GM12874 (cell line): ENCODE results near the gene CCT5.

Experiments used
- TF ChIP-seq, protein P1 (sequence below): IDR thresholded peaks from 2 replicates; pipeline ENCODE4 v1.5.1; 2011; ENCODE audit warnings: low read depth, mild to moderate bottlenecking, control low read depth, low read length, moderate library complexity; ENCODE audit not compliant: insufficient read depth

CCT5 gene

DNA sequence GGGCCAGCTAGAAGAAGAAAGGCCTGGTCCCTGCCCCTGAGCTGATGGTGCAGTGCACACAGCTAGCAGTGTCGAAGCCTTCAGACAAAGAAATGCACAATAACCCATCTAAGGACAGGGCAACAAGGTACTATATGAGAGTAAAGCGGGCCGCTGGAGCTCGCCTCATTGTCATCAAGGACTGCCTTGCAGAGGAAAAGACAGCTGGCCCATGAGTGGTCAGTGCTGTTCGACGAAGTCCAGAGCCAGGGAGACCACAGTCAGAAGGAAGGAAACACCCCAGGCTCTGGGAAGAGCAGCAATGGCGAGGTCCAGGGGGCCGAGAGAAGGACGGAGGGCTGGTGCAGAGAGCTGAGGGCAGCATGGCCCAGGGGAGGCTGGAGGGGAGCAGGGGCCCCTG lies 17.7 kb upstream of the CCT5 start:
- TF ChIP-seq, protein P1, sequence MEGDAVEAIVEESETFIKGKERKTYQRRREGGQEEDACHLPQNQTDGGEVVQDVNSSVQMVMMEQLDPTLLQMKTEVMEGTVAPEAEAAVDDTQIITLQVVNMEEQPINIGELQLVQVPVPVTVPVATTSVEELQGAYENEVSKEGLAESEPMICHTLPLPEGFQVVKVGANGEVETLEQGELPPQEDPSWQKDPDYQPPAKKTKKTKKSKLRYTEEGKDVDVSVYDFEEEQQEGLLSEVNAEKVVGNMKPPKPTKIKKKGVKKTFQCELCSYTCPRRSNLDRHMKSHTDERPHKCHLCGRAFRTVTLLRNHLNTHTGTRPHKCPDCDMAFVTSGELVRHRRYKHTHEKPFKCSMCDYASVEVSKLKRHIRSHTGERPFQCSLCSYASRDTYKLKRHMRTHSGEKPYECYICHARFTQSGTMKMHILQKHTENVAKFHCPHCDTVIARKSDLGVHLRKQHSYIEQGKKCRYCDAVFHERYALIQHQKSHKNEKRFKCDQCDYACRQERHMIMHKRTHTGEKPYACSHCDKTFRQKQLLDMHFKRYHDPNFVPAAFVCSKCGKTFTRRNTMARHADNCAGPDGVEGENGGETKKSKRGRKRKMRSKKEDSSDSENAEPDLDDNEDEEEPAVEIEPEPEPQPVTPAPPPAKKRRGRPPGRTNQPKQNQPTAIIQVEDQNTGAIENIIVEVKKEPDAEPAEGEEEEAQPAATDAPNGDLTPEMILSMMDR = no peak

DNA sequence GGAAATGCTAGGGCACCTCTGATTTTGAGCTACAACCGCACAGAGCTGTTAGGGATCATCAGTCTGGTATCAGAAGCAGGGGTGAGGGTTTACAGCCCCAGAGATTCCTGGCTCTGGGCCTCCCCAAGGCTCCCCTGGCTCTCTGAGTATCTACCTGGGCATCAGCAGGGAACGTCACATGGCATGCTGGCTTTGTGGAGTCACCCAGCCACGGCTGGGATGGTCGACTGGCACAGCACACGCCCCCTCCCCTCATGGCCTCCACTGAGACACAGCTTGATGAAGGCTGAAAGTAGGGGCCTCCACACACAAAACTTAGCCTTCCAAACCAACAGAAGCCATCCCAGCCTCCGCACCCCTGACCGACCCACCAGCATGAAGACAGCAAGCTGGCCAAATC lies 17.1 kb upstream of the CCT5 start:
- TF ChIP-seq, protein P1 = no peak

DNA sequence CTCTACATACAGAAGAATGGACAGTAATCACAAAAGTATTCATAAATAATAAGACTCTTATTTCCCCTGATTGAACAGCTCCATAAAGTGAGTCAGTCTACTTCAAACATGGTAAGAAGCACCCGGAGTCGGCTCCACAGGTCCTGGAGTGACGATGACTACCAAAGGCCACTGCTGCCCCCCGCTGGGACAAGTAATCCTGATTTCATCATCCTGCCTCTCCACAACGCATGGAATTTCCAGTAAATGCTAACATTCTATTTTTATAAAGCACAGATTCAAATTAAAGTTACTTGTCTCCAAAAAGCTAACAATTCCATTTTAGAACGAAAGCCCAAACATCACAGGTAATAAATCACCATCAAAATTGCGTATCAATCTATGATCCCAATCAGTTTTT lies 16.6 kb upstream of the CCT5 start:
- TF ChIP-seq, protein P1 = no peak

DNA sequence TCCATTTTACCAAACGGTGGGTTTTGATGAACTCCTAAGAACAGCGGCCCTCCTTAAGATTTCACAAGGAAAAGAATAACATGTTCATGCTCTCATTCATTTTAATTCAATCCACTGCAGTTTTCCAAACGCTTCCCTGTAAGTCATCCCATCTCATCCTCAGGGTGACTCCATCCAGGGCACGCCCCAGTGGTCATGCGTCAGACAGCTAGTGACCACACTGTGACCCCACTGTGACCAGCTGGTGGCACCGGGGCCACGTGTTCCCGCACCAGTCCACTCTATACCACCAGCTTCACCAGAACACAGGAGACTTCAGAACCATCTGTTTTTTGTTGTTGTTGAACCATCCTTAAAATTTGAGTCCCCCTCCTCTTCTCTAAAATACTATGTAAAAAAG lies 14.7 kb upstream of the CCT5 start:
- TF ChIP-seq, protein P1 = no peak

DNA sequence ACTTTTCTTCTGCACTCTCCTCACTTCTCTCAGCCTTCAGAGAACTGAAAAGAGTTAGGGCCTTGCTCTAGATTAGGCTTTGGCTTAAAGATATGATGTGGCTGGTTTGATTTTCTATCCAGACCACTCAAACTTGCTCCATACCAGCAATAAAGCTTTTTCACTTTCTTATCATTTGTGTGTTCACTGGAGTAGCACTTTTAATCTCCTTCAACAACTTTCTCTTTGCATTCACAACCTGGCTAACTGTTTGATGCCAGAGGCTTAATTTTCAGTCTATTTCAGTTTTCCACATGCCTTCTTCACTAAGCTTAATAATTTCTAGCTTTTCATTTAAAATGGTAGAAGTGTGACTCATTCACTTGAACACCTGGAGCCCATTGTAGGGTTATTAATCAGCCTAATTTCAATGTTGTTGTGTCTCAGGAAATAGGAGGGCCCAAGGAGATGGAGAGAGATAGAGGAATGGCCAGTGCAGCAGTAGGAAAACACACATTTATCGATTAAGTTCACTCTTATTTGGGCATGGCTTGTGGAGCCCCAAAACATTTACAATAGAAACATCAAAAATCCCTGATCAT lies 6.3 kb upstream of the CCT5 start:
- TF ChIP-seq, protein P1 = no peak

DNA sequence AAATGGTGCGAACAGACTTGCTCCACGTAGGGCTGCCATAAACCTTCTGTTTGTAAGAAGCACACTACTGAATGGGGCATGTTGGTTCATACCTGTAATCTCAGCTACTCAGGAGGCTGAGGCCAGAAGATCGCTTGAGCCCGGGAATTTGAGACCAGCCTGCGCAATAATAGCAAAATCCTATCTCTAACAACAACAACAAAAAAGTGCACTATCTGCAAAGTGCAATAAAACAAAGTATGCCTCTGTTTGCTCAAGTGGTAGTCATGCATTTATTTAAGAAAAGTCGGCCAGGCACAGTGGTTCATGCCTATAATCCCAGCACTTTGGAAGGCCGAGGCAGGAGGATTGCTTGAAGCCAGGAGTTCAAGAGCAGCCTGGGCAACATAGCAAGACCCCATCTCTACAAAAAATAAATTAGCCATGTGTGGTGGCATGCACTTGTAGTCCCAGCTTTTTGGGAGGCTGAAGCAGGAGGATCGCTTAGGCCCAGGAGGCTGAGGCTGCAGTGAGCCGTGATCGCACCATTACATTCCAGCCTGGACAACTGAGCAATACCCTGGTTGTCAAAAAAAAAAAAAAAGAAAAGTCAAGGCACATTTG lies 5.6 kb upstream of the CCT5 start:
- TF ChIP-seq, protein P1 = no peak

DNA sequence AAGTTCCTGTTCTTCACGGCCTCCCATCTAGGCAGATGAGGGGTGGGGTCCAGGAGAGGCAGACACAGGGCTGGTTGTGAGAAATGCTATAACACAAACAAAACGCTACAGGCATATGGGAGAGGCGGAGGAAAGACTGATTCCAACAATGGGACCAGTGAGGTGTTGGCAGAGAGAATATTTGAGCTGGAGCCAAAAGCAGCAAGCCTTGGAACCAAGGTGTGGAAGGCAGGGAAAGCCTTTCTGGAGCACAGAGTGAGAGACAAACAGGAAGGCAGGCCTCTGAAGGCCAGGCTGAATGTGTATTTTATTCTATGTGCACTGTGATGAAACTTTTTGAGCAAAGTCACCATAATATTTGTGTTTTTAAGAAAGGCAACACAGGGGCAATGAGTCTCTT lies 3.3 kb upstream of the CCT5 start:
- TF ChIP-seq, protein P1 = no peak
